ENCODE results near the gene FRG2. TPM values are rescaled to one million over a fixed set of nuclear protein-coding genes. Genes with fewer than 3 reads are reported as not detected.
"Not testable (repeated sequence)": the region's sequence is repeated elsewhere in the genome, so short reads cannot be mapped to it uniquely, and the experiment has no call there.

Gene FRG2
- total RNA-seq, 2 experiments from 2014 or later = not detected

DNA sequence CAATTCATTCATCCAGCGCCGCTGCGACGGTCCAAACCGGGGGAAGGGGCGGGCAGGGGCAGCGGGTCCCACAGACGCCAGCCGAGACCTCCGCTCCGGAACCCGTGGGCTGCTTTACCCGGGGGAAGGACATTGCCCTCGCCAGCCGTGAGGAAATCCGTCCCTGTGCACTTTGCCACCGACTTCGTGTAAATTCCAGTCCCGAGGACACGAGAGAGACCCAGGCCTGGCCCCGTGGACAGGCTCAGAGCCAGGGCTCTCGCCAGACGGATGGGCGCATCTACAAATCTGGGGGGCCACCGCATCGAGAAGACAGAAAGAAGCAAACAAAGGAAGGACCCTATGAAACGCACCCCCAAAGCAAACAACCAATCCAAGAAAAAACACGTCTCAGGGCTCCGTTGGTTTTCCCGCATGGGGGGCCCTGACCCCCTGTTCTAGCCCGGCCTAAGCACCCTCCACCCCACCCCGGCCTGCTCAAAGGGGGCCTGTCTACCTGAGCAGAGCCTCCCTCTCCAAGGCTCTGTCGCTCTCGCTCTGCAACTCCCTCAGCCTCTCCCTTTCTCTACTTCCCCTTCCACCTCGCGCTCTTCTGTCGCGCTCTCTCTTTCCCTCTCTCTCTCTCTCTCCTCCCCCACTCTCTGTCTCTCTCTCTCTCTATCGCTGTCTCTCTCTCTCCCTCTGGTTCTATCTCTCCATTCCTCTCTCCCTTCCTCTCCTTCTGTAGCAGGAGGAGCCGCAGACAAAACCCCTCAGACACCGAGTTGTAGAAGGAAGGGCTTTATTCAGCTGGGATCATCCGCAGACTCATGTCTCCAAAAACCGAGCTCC, 11.3 kb downstream of the FRG2 start:
- Mint-ChIP-seq H3K27ac (no peak overlapping the region), H3K27me3 (peaks cover 84% of the 10 kb centered on the region), H3K4me3 (peak overlapping the region; percentile 61), H3K36me3 (ENCODE audit: low read depth) (no peaks in the 10 kb centered on the region), H3K4me1 (ENCODE audit: low read depth) (peaks cover 43% of the 10 kb centered on the region), H3K9me3 (no peaks in the 10 kb centered on the region)
- H3K36me3 ChIP-seq (ENCODE audit: insufficient read depth, low read length) = no peaks in the 10 kb centered on the region
- DNase-seq (no peak), ATAC-seq (ENCODE audit: poor library complexity) (no peak)
- H3K27ac ChIP-seq (ENCODE audit: low read depth in 1 of 2, low read length in 2 of 2) = no peak overlapping the region
- TF ChIP-seq, protein P1, sequence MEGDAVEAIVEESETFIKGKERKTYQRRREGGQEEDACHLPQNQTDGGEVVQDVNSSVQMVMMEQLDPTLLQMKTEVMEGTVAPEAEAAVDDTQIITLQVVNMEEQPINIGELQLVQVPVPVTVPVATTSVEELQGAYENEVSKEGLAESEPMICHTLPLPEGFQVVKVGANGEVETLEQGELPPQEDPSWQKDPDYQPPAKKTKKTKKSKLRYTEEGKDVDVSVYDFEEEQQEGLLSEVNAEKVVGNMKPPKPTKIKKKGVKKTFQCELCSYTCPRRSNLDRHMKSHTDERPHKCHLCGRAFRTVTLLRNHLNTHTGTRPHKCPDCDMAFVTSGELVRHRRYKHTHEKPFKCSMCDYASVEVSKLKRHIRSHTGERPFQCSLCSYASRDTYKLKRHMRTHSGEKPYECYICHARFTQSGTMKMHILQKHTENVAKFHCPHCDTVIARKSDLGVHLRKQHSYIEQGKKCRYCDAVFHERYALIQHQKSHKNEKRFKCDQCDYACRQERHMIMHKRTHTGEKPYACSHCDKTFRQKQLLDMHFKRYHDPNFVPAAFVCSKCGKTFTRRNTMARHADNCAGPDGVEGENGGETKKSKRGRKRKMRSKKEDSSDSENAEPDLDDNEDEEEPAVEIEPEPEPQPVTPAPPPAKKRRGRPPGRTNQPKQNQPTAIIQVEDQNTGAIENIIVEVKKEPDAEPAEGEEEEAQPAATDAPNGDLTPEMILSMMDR (IDR thresholded peaks at IDR 0.05) = no peak
- H3K4me3 ChIP-seq (ENCODE audit: low read length) = no peak overlapping the region
- H3K9me3 ChIP-seq (ENCODE audit: control insufficient read depth in 1 of 2, insufficient read depth in 1 of 2, low read length in 2 of 2) = peaks cover 0 to 34% of the 10 kb centered on the region in 2 experiments
- peaks cover 45 to 63% of the 10 kb centered on the region in 2 experiments for H3K27me3 ChIP-seq (ENCODE audit: control insufficient read depth in 1 of 2, insufficient read depth in 2 of 2, low read length in 2 of 2)
- intact Hi-C loops (cut with DNase I, micrococcal nuclease) = no loop called here
- POLR2A ChIA-PET = no interaction called here
- CTCF ChIA-PET = no interaction called here
- H3K4me1 ChIP-seq (ENCODE audit: insufficient read depth, low read length) = peaks cover 18% of the 10 kb centered on the region

DNA sequence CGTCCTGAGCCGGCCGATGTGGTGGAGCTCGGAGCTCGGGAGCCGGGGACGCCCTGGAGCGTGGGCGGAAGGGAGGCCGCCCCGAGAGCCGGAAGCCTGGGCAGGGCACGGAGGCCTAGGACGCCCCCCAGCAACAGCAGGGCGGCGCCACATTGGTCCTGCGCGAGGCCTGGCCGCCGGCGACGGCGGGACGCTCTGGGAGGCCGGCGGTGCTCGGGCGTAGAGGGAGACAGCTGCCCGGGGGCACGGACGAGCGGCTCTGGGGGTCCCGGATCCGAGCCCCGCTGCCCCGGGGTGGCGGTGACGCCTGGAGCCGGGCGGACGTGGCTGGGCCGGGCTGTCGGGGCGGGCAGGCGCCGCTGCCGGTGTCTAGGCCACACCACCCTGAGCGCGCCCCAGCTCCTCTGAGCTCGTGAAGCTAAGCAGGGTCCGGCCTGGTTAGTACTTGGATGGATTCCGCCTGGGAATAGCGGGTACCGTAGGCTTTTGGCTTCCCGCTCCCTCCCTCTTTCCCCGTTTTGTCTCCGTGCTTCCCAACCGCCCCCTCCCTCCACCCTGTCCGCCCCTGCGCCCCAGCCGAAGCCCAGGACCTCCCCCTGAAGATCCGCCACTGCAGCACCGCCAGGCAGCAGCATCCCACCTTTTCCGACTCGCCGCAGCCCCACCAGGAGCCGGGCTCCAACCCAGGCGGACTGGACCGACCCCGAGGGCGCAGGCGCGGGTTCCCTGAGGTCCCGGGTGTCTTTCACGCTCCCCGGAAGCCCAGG, 12.1 kb downstream of the FRG2 start:
- peaks cover 12% of the 10 kb centered on the region for H3K4me1 ChIP-seq (ENCODE audit: insufficient read depth, low read length)
- TF ChIP-seq, protein P1 (IDR thresholded peaks at IDR 0.05) = no peak
- peaks cover 38 to 60% of the 10 kb centered on the region in 2 experiments for H3K27me3 ChIP-seq (ENCODE audit: control insufficient read depth in 1 of 2, insufficient read depth in 2 of 2, low read length in 2 of 2)
- Mint-ChIP-seq H3K27me3 (peaks cover 77% of the 10 kb centered on the region), H3K36me3 (ENCODE audit: low read depth) (no peaks in the 10 kb centered on the region), H3K4me1 (ENCODE audit: low read depth) (peaks cover 36% of the 10 kb centered on the region), H3K9me3 (no peaks in the 10 kb centered on the region), H3K27ac (no peak overlapping the region), H3K4me3 (peak overlapping the region; percentile 39)
- ATAC-seq (ENCODE audit: poor library complexity) (no peak), DNase-seq (peak in 1 of 14 experiments; percentile 14)
- no peaks in the 10 kb centered on the region for H3K36me3 ChIP-seq (ENCODE audit: insufficient read depth, low read length)
- H3K27ac ChIP-seq (ENCODE audit: low read depth in 1 of 2, low read length in 2 of 2) = no peak overlapping the region
- CTCF ChIA-PET = no interaction called here
- intact Hi-C loops (cut with DNase I, micrococcal nuclease) = no loop called here
- H3K4me3 ChIP-seq (ENCODE audit: low read length) = no peak overlapping the region
- H3K9me3 ChIP-seq (ENCODE audit: control insufficient read depth in 1 of 2, insufficient read depth in 1 of 2, low read length in 2 of 2) = peaks cover 0 to 26% of the 10 kb centered on the region in 2 experiments
- POLR2A ChIA-PET = no interaction called here

DNA sequence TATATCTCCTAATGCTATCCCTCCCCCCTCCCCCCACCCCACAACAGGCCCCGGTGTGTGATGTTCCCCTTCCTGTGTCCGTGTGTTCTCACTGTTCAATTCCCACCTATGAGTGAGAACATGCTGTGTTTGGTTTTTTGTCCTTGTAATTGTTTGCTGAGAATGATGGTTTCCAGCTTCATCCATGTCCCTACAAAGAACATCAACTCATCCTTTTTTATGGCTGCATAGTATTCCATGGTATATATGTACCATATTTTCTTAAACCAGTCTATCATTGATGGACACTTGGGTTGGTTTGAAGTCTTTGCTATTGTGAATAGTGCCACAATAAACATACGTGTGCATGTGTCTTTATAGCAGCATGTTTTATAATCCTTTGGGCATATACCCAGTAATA, 37.1 kb downstream of the FRG2 start:
- H3K27me3 Mint-ChIP-seq; H3K36me3 ChIP-seq (ENCODE audit: insufficient read depth, low read length); H3K9me3 Mint-ChIP-seq; POLR2A ChIA-PET; H3K36me3 Mint-ChIP-seq (ENCODE audit: low read depth); intact Hi-C loops (cut with DNase I, micrococcal nuclease); H3K4me1 ChIP-seq (ENCODE audit: insufficient read depth, low read length); CTCF ChIA-PET; H3K9me3 ChIP-seq (ENCODE audit: control insufficient read depth in 1 of 2, insufficient read depth in 1 of 2, low read length in 2 of 2); H3K4me3 Mint-ChIP-seq; H3K27ac ChIP-seq (ENCODE audit: low read depth in 1 of 2, low read length in 2 of 2); H3K27ac Mint-ChIP-seq; DNase-seq; H3K27me3 ChIP-seq (ENCODE audit: control insufficient read depth in 1 of 2, insufficient read depth in 2 of 2, low read length in 2 of 2); H3K4me1 Mint-ChIP-seq (ENCODE audit: low read depth); ATAC-seq (ENCODE audit: poor library complexity); H3K4me3 ChIP-seq (ENCODE audit: low read length): not testable (repeated sequence)

All from CD4-positive, alpha-beta T cell (primary cell).